GM12874 (cell line): Measurements from ENCODE around the gene GATA2.

Source experiments
- TF ChIP-seq, protein P1 (sequence below): IDR thresholded peaks from 2 replicates; pipeline ENCODE4 v1.5.1; 2011; ENCODE audit warnings: low read depth, mild to moderate bottlenecking, control low read depth, low read length, moderate library complexity; ENCODE audit not compliant: insufficient read depth

Gene GATA2

GRCh38 chr3:128492671-128493569 is at the start of gene GATA2:
GATA2 (minus strand) TSS chr3:128493201; CDS start chr3:128487031, 6,170 bp downstream.
- TF ChIP-seq, protein P1, sequence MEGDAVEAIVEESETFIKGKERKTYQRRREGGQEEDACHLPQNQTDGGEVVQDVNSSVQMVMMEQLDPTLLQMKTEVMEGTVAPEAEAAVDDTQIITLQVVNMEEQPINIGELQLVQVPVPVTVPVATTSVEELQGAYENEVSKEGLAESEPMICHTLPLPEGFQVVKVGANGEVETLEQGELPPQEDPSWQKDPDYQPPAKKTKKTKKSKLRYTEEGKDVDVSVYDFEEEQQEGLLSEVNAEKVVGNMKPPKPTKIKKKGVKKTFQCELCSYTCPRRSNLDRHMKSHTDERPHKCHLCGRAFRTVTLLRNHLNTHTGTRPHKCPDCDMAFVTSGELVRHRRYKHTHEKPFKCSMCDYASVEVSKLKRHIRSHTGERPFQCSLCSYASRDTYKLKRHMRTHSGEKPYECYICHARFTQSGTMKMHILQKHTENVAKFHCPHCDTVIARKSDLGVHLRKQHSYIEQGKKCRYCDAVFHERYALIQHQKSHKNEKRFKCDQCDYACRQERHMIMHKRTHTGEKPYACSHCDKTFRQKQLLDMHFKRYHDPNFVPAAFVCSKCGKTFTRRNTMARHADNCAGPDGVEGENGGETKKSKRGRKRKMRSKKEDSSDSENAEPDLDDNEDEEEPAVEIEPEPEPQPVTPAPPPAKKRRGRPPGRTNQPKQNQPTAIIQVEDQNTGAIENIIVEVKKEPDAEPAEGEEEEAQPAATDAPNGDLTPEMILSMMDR = no peak

DNA sequence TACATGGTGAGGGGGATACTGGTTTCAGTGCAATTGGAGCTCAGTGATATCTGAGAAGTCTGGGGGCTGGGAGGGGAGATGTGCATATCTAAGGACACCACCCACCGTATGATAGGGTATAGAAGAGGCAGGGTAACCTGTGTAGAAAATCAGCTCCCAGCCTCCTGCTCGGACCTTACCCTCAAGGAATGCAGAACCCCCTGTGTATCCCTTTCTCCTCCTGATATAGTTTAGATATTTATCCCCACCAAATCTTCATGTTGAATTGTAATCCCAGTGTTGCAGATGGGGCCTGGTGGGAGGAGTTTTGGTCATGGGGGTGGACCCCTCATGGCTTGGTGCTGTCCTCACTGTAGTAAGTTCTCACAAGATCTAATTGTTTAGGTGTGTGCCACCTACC is 48.2 kb upstream of the GATA2 start:
- TF ChIP-seq, protein P1 = no peak

DNA sequence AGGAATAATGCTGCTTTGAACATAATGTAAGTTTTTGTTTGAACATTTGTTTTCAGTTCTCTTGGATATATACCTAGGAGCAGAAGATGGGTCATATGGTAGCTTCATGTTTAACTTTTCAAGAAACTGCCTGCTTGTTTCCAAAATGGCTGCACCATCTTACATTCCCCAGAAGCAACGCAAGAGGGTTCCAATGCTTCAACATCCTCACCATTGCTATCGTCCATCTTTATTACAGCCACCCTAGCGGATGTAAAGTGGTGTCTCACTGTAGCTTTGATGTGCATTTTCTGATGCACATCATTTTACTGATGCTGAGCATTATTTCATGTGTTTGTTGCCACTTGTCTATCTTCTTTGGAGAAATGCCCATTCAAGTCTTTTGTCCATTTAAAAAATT is 46.4 kb upstream of the GATA2 start:
- TF ChIP-seq, protein P1 = no peak

DNA sequence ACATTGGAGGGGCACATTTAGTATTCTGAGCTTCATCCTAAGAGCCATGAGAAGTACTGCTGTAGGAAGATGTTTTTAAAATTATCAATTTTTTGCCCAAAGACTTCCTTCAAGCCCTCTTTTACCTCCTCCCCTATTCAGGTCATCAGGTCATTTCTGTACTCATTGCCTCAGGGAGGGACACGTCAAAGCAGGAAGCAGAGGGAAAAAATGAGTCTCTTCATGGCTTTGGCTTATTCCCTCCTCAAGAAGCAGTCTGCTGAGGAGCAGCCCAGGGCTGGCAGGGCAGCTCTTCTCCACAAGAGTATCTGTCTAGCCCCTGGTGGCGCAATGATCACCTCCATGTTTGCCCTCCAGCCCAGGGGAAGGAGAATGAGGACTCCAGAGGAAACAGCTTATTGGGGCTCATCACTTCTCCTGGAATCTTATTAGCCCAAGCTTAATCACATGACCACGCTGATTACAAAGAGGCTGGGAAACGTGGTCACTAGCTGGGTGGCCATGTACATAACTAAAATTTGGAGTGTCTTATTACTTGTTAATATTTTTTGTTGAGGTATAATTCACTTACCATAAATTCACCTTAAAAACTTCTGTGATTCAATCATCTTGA is 44.2 kb upstream of the GATA2 start:
- TF ChIP-seq, protein P1 = no peak

DNA sequence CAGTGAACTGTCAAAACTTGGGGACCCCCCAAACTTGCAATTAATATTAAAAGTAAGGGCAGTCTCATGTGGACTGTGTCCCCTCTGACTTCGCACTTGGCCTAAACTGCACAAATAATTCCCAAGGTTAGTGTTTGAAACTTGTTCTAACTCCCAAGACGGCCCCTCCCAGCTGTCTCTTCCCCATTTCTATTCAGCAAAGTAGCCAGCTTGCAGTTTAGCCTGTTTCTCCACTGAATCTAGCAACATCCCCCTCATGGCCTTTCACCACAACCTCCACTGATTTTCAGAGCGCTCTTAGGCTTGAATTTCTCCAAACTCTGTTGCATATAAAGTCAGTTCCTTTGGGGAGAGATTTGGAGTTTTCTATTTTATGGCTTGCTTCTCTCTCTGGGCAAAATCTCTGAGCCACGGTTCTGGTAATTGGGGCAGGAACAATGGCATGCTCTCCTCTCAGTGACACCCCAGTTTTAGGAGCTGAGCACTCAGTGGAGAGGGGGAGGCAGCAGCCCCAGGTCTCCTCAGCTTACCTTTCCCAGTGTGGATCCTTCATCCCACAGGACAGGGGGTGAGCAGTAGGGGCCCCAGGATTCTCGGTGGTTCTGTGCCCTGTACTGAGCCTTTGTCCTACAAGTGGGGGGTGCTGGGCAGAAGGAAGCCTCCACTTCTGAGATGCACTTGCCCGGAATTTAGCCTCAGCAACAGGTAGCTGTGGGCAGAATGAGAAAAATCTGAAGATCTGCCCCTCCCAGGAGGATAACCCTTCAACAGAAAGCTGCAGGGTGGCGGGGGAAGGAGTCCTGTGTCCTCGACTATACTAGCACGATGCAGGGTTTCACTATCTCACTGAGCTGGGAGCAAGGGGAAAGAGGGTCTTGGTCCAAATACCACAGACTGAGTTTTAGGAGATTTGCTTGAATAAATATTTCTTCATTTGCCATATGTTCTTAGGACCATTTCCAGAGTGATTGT is 39.3 kb upstream of the GATA2 start:
- TF ChIP-seq, protein P1 = no peak

DNA sequence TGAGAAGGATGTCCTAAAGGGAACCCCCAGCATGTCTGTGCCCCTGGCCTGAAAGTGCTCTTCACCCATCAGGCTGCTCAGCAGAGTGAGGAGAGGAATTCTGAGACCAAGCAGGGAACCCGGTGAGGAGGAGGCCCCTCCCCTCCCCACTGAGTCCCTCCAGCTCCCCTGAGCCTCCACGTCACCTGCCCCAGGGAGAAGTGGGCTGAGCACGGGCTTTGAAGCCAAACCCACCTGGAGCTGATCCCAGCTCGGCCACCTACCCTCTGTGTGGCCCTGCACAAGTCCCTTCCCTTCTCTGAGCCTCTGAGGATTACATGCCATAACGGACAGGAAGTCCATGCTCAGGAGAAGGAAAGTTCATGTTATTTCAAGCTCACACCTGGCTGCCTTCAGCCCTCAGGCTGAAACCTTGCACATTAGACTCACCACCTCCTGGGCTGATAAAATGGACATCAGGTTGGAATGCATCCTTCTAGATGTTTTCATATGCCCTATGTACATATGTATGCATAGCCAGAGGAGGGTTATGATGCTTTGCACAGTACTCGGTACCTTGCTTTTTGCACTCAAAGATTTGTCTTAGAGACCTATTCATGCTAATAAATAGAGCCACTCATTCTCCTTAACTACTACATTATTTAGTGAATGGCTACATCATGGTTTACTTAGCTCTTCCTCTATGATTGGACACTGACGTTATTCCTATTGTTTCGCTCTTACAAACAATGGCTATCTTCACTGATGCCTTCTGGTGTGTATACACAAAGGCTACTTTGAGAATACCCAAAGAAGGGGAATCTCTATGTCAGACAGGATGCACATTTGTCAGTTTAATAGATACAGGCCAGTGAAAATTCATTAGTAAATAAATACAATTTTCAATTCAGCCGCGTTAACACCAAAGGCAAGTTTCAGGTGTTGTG is 31.6 kb upstream of the GATA2 start:
- TF ChIP-seq, protein P1 = no peak
